Panc1 (cell line): ENCODE data around the gene ZNF689. TPM values are rescaled to one million over a fixed set of nuclear protein-coding genes. Genes with fewer than 3 reads are reported as not detected.
A peak's percentile ranks its signal among the peaks of the same experiment; 100 is the strongest.
"Not testable (repeated sequence)": the region's sequence is repeated elsewhere in the genome, so short reads cannot be mapped to it uniquely, and the experiment has no call there.

ENCODE experiments used
- ATAC-seq: fragments of 200-7000 bp; cut with Tn5 transposase; 2 replicates; pipeline ENCODE4 v1.9.1; 2020; ENCODE audit warnings: mild to moderate bottlenecking, moderate library complexity
- BruUV-seq: library from RNA; stranded (reverse); fragments of 400-500 nt; replicated peaks from 2 replicates; lab custom pipeline; 2021; lab: Mats Ljungman, UMichigan
- CTCF ChIA-PET: fragments of 300-600 bp; sonication (Branson Sonifier 250); formaldehyde crosslinking; loops from one replicate; lab custom pipeline; 2022; ENCODE audit warnings: antibody characterized with exemption; lab: Charles Lee
- POLR2A ChIA-PET: fragments of 300-600 bp; sonication (Branson Sonifier 250); formaldehyde crosslinking; loops from one replicate; lab custom pipeline; 2022; ENCODE audit warnings: antibody characterized with exemption; lab: Charles Lee
- DNase-seq: peaks from one replicate; pipeline ENCODE4 v3.0.0-alpha.2; 2010; ENCODE audit warnings: low read depth, low spot score
- H3K27ac ChIP-seq: 2 replicates; pipeline ENCODE4 v1.5.1; 2011; ENCODE audit warnings: mild to moderate bottlenecking, low read length, inconsistent platforms
- H3K27me3 ChIP-seq: fragments of 200-500 bp; sonication (Bioruptor generic); 2 replicates; pipeline ENCODE4 v1.6.0; 2014; ENCODE audit warnings: low read length, inconsistent platforms; ENCODE audit not compliant: control insufficient read depth, insufficient read depth
- H3K36me3 ChIP-seq: fragments of 200-500 bp; sonication (Bioruptor generic); 2 replicates; pipeline ENCODE4 v1.5.1; 2014; ENCODE audit warnings: inconsistent platforms, mild to moderate bottlenecking, low read length, moderate library complexity; ENCODE audit not compliant: control insufficient read depth, insufficient read depth
- H3K4me1 ChIP-seq: 2 replicates; pipeline ENCODE4 v1.5.1; 2011; ENCODE audit warnings: inconsistent platforms, mild to moderate bottlenecking, low read length, moderate library complexity; ENCODE audit not compliant: control insufficient read depth, insufficient read depth
- H3K4me3 ChIP-seq, 2 experiments: 2 replicates each; pipeline ENCODE4 v1.5.1; 2011 to 2012; ENCODE audit warnings: low read depth in 2 of 2, low read length in 2 of 2, mild to moderate bottlenecking in 2 of 2, inconsistent platforms in 1 of 2, moderate library complexity in 1 of 2
- H3K9me3 ChIP-seq: fragments of 200-500 bp; sonication (Bioruptor generic); 2 replicates; pipeline ENCODE4 v1.5.1; 2014; ENCODE audit warnings: low read depth, mild to moderate bottlenecking, inconsistent platforms, low read length, moderate library complexity; ENCODE audit not compliant: control insufficient read depth, insufficient read depth
- CTCF ChIP-seq: fragments of 450-650 bp; IDR thresholded peaks from 2 replicates; pipeline ENCODE4 v1.5.1; 2017; ENCODE audit warnings: mild to moderate bottlenecking
- POLR2AphosphoS5 ChIP-seq: IDR thresholded peaks from 2 replicates; pipeline ENCODE4 v1.6.1; 2012; ENCODE audit warnings: mild to moderate bottlenecking, low read depth, low read length, moderate library complexity
- REST ChIP-seq, 2 experiments: IDR thresholded peaks; 2 replicates each; pipeline ENCODE4 v1.6.1; 2011 to 2012; ENCODE audit warnings: low read depth in 2 of 2, control low read depth in 1 of 2, low read length in 1 of 2, mild to moderate bottlenecking in 1 of 2, moderate library complexity in 1 of 2; ENCODE audit not compliant: insufficient read depth in 1 of 2
- SIN3A ChIP-seq: IDR thresholded peaks from 2 replicates; pipeline ENCODE4 v1.6.1; 2012; ENCODE audit warnings: low read depth, mild to moderate bottlenecking, low read length, moderate library complexity, borderline replicate concordance; ENCODE audit not compliant: insufficient read depth
- TCF7L2 ChIP-seq: IDR thresholded peaks from 2 replicates; pipeline ENCODE4 v1.6.1; 2011; ENCODE audit warnings: mild to moderate bottlenecking, low read depth, low read length, inconsistent platforms
- in situ Hi-C: cut with HindIII; loops from 2 replicates; pipeline ENCODE4 v1.10.0; 2016; ENCODE audit warnings: low sequenced_read_pairs, low pct_unique_long_range_greater_than_20kb
- intact Hi-C: fragments of 100-400 bp; cut with micrococcal nuclease; formaldehyde crosslinking; loops from one replicate; pipeline ENCODE4 v1.10.0; 2022; ENCODE audit not compliant: unreplicated experiment
- total RNA-seq: library from RNA; stranded (reverse); gene quantifications from one replicate; pipeline ENCODE4 v1.2.1, GENCODE V29; 2021; ENCODE audit not compliant: unreplicated experiment

Gene ZNF689
- total RNA-seq, 1 experiment from 2014 or later: 16.5 TPM

- Histone ChIP-seq H3K9me3 (no peaks in the 10 kb centered on the region), H3K27me3 (no peaks in the 10 kb centered on the region), H3K4me1 (0 out of 2 replicates have a peak, but pooled peaks cover 3% of the 10 kb centered on the region), H3K36me3 (no peaks in the 10 kb centered on the region; the same call in 1 of the 2 replicates), H3K27ac (no peak overlapping the region), H3K4me3 (no peak overlapping the region)
- ChIA-PET POLR2A (no interaction called here), CTCF (interaction anchor here (0.8 kb wide), 1 partner anchor 66 kb away, joined by 4 read pairs; the partner anchor contains the start of gene ZNF688)
- no peak for TF ChIP-seq TCF7L2
- no peak for TF ChIP-seq SIN3A
- TF ChIP-seq REST (IDR thresholded peaks at IDR 0.05; ENCODE audit: insufficient read depth in 1 of 2, low read depth in 2 of 2, low read length in 1 of 2): no peak
- TF ChIP-seq CTCF: peak; percentile 80
- TF ChIP-seq POLR2AphosphoS5: no peak
- in situ Hi-C loops (no loop called here), intact Hi-C loops (no loop called here)
- BruUV-seq: no TSS peak
- ATAC-seq: peak; percentile 64
- DNase-seq: peak; percentile 60
Observed at GRCh38 chr16:30637944-30638343, 27.8 kb upstream of the ZNF689 start.

GRCh38 chr16:30637139-30637538, 26.9 kb upstream of the ZNF689 start:
- ChIA-PET CTCF (interaction anchor here (0.8 kb wide), 1 partner anchor 66 kb away, joined by 4 read pairs; the partner anchor contains the start of gene ZNF688), POLR2A (interaction anchor here (0.6 kb wide), 2 partner anchors 102 to 218 kb away, joined by 3 to 5 read pairs; no protein-coding TSS in a partner anchor)
- H3K4me3 ChIP-seq, BruUV-seq, H3K36me3 ChIP-seq, H3K27ac ChIP-seq, H3K27me3 ChIP-seq, H3K9me3 ChIP-seq, DNase-seq, in situ Hi-C loops, intact Hi-C loops, H3K4me1 ChIP-seq, ATAC-seq: not testable (repeated sequence)

- BruUV-seq: no TSS peak
Observed at GRCh38 chr16:30636599-30636998, 26.4 kb upstream of the ZNF689 start.

More at GRCh38 chr16:30636599-30636998, 26.4 kb upstream of the ZNF689 start:
- H3K27ac ChIP-seq: no peak overlapping the region
- no peak for TF ChIP-seq SIN3A
- TF ChIP-seq TCF7L2: no peak
- no peak for TF ChIP-seq CTCF
- no peak for TF ChIP-seq REST (IDR thresholded peaks at IDR 0.05; ENCODE audit: insufficient read depth in 1 of 2, low read depth in 2 of 2, low read length in 1 of 2)
- TF ChIP-seq POLR2AphosphoS5: no peak
- H3K4me3 ChIP-seq: no peak overlapping the region
- no peaks in the 10 kb centered on the region for H3K27me3 ChIP-seq
- ChIA-PET CTCF (no interaction called here), POLR2A (interaction anchor here (0.6 to 0.7 kb wide), 3 partner anchors 101 to 258 kb away, joined by 3 to 5 read pairs (median 3); no protein-coding TSS in a partner anchor)
- H3K36me3 ChIP-seq: no peaks in the 10 kb centered on the region; the same call in 1 of the 2 replicates
- intact Hi-C loops: no loop called here
- DNase-seq (no peak), ATAC-seq (no peak)
- 0 out of 2 replicates have a peak, but pooled peaks cover 3% of the 10 kb centered on the region for H3K4me1 ChIP-seq
- in situ Hi-C loops: no loop called here
- H3K9me3 ChIP-seq: no peaks in the 10 kb centered on the region
